ENCODE measurements around the gene PPM1H. TPM values are rescaled to one million over a fixed set of nuclear protein-coding genes. Genes with fewer than 3 reads are reported as not detected.

PPM1H gene
- total and polyA plus RNA-seq, 4 donors: 2.3 to 7.2 (median 4.1) TPM

- H3K4me1 ChIP-seq (ENCODE audit: control insufficient read depth in 4 of 4, insufficient read depth in 4 of 4, low read length in 3 of 4): peaks cover 0 to 3% (median 0%) of the 10 kb centered on the region in 4 donors
- no peaks in the 10 kb centered on the region for H3K36me3 ChIP-seq (ENCODE audit: control insufficient read depth in 4 of 4, insufficient read depth in 3 of 4, low read depth in 1 of 4, low read length in 3 of 4)
- H3K27me3 ChIP-seq (ENCODE audit: control insufficient read depth in 4 of 4, insufficient read depth in 4 of 4, low read length in 3 of 4): no peaks in the 10 kb centered on the region
- WGBS: 81% methylated on average over 2 of the region's 2 CpGs
- TF ChIP-seq HNF4G (IDR thresholded peaks at IDR 0.05): no peak
- TF ChIP-seq RAD21 (IDR thresholded peaks at IDR 0.05): no peak
- TF ChIP-seq CTCF (IDR thresholded peaks at IDR 0.05; ENCODE audit: low read depth, low read length, missing input control): no peak
- no peak for TF ChIP-seq RXRA (IDR thresholded peaks at IDR 0.05)
- TF ChIP-seq NR2F2 (IDR thresholded peaks at IDR 0.05): no peak
- no peak for TF ChIP-seq SP1 (IDR thresholded peaks at IDR 0.05)
- TF ChIP-seq, protein P1, sequence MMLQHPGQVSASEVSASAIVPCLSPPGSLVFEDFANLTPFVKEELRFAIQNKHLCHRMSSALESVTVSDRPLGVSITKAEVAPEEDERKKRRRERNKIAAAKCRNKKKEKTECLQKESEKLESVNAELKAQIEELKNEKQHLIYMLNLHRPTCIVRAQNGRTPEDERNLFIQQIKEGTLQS (IDR thresholded peaks at IDR 0.05): no peak
- TF ChIP-seq YY1 (IDR thresholded peaks at IDR 0.05): no peak
- no peak for TF ChIP-seq MAX (IDR thresholded peaks at IDR 0.05)
- TF ChIP-seq FOXA1 (IDR thresholded peaks at IDR 0.05): no peak
- TF ChIP-seq, protein P2, sequence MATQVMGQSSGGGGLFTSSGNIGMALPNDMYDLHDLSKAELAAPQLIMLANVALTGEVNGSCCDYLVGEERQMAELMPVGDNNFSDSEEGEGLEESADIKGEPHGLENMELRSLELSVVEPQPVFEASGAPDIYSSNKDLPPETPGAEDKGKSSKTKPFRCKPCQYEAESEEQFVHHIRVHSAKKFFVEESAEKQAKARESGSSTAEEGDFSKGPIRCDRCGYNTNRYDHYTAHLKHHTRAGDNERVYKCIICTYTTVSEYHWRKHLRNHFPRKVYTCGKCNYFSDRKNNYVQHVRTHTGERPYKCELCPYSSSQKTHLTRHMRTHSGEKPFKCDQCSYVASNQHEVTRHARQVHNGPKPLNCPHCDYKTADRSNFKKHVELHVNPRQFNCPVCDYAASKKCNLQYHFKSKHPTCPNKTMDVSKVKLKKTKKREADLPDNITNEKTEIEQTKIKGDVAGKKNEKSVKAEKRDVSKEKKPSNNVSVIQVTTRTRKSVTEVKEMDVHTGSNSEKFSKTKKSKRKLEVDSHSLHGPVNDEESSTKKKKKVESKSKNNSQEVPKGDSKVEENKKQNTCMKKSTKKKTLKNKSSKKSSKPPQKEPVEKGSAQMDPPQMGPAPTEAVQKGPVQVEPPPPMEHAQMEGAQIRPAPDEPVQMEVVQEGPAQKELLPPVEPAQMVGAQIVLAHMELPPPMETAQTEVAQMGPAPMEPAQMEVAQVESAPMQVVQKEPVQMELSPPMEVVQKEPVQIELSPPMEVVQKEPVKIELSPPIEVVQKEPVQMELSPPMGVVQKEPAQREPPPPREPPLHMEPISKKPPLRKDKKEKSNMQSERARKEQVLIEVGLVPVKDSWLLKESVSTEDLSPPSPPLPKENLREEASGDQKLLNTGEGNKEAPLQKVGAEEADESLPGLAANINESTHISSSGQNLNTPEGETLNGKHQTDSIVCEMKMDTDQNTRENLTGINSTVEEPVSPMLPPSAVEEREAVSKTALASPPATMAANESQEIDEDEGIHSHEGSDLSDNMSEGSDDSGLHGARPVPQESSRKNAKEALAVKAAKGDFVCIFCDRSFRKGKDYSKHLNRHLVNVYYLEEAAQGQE (IDR thresholded peaks at IDR 0.05): no peak
- no peak for TF ChIP-seq GABPA (IDR thresholded peaks at IDR 0.05 in 1 of 2, conservative IDR thresholded peaks at IDR 0.05 in 1 of 2)
- no peak for TF ChIP-seq EGR1 (IDR thresholded peaks at IDR 0.05; ENCODE audit: low read depth in 2 of 2)
- no peak for TF ChIP-seq FOXA2 (IDR thresholded peaks at IDR 0.05)
- TF ChIP-seq JUND (IDR thresholded peaks at IDR 0.05): no peak
- TF ChIP-seq TAF1 (conservative IDR thresholded peaks at IDR 0.05): no peak
- no peak for TF ChIP-seq HNF4A (conservative IDR thresholded peaks at IDR 0.05)
- TF ChIP-seq, protein P3, sequence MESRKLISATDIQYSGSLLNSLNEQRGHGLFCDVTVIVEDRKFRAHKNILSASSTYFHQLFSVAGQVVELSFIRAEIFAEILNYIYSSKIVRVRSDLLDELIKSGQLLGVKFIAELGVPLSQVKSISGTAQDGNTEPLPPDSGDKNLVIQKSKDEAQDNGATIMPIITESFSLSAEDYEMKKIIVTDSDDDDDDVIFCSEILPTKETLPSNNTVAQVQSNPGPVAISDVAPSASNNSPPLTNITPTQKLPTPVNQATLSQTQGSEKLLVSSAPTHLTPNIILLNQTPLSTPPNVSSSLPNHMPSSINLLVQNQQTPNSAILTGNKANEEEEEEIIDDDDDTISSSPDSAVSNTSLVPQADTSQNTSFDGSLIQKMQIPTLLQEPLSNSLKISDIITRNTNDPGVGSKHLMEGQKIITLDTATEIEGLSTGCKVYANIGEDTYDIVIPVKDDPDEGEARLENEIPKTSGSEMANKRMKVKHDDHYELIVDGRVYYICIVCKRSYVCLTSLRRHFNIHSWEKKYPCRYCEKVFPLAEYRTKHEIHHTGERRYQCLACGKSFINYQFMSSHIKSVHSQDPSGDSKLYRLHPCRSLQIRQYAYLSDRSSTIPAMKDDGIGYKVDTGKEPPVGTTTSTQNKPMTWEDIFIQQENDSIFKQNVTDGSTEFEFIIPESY (IDR thresholded peaks at IDR 0.05): no peak
- no peak overlapping the region for H3K9ac ChIP-seq (ENCODE audit: low read depth in 1 of 2, low read length in 2 of 2)
- no peak overlapping the region for H3K27ac ChIP-seq (ENCODE audit: low read depth in 1 of 2, low read length in 2 of 2)
- no peak for DNase-seq (ENCODE audit: low spot score)
- no peaks in the 10 kb centered on the region for H3K9me3 ChIP-seq (ENCODE audit: control insufficient read depth in 4 of 4, low read length in 3 of 4)
- no peak overlapping the region for H3K4me3 ChIP-seq (ENCODE audit: low read depth in 1 of 3, low read length in 3 of 3)
Observed at GRCh38 chr12:62908674-62909073, 26.3 kb downstream of the PPM1H start.

Measured in liver (tissue), 9 donors.